Breast epithelium (tissue), 4 donors: ENCODE results near the gene CACNA2D4. TPM values are rescaled to one million over a fixed set of nuclear protein-coding genes. Genes with fewer than 3 reads are reported as not detected.

Experiments used
- DNase-seq, 2 donors: peaks; one replicate each; pipeline ENCODE4 v3.0.0-alpha.2; 2019; ENCODE audit warnings: low spot score in 2 of 2
- H3K27ac ChIP-seq, 2 donors: fragments of 200-600 bp; sonication (generic) in 1 of 2; one replicate each; pipeline ENCODE4 v1.5.1; 2016 to 2019; ENCODE audit warnings: mild to moderate bottlenecking in 1 of 2
- H3K27me3 ChIP-seq, 2 donors: fragments of 200-600 bp; sonication (generic) in 1 of 2; one replicate each; pipeline versions ENCODE4 v1.5.1 to v1.6.0; 2017 to 2019; ENCODE audit warnings: control low read depth in 1 of 2, mild to moderate bottlenecking in 1 of 2
- H3K36me3 ChIP-seq: fragments of 200-600 bp; one replicate; pipeline ENCODE4 v1.5.1; 2019
- H3K4me1 ChIP-seq, 2 donors: fragments of 200-600 bp; sonication (generic); one replicate each; pipeline ENCODE4 v1.5.1; 2016 to 2019; ENCODE audit warnings: control low read depth in 1 of 2
- H3K4me3 ChIP-seq, 3 donors: fragments of 200-600 bp; sonication (generic); 1 replicate in 2 of 3; 2 replicates in 1 of 3; pipeline ENCODE4 v1.5.1; 2016 to 2019; ENCODE audit warnings: mild to moderate bottlenecking in 3 of 3, moderate library complexity in 2 of 3
- H3K9me3 ChIP-seq, 2 donors: fragments of 200-600 bp; sonication (generic) in 1 of 2; one replicate each; pipeline ENCODE4 v1.5.1; 2016 to 2019; ENCODE audit warnings: control low read depth in 1 of 2
- POLR2A ChIP-seq: fragments of 450-650 bp; IDR thresholded peaks from one replicate; pipeline ENCODE4 v1.6.1; 2016; ENCODE audit warnings: antibody characterized with exemption, mild to moderate bottlenecking, moderate library complexity
- POLR2AphosphoS5 ChIP-seq, 3 donors: sonication (generic); formaldehyde crosslinking; IDR thresholded peaks; one replicate each; pipeline ENCODE4 v1.6.1; 2017; ENCODE audit warnings: antibody characterized with exemption in 3 of 3
- intact Hi-C: fragments of 100-400 bp; cut with DNase I; formaldehyde crosslinking; loops from one replicate; pipeline ENCODE4 v1.15.1; 2023; ENCODE audit warnings: low total_unique reads
- total RNA-seq, 3 donors: library from RNA; depleted of rRNA; stranded (reverse); fragments of >200 nt; gene quantifications; one replicate each; pipeline ENCODE4 v1.1.0, GENCODE V29; 2016
- TF ChIP-seq, protein P1 (sequence below), 3 donors: fragments of 450-650 bp; IDR thresholded peaks; one replicate each; pipeline ENCODE4 v1.5.1; 2016 to 2017; ENCODE audit warnings: antibody characterized with exemption in 3 of 3, mild to moderate bottlenecking in 3 of 3, moderate library complexity in 3 of 3

The CACNA2D4 gene
- total RNA-seq, 3 donors from 2014 or later: 3.2 to 10.2 (median 3.3) TPM

DNA sequence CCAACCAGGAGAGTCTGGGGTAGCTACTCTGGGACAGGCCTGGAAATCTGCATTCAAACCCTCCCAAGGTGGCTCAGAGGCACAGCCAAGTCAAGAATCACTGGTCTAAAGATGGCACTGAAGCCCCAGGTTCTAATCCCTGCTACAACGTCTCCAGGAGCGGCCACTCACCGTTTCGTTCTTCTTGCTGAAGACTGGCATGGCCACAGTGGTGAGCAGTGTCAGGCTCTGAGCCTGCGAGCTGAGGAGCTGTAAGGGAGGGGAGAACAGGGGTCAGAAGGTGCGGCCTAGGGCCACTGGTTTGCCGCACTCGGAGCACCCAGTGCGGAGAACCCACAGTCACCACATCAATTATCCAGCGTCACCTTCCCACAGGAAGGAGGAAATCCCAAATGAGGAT lies 38.8 kb downstream of the CACNA2D4 start:
- Histone ChIP-seq H3K4me1 (no peaks in the 10 kb centered on the region), H3K36me3 (no peaks in the 10 kb centered on the region), H3K27ac (no peak overlapping the region), H3K4me3 (no peak overlapping the region), H3K27me3 (no peaks in the 10 kb centered on the region), H3K9me3 (no peaks in the 10 kb centered on the region)
- peak in 1 of 2 donors; percentile 7 for DNase-seq
- no peak for TF ChIP-seq POLR2AphosphoS5 (IDR thresholded peaks at IDR 0.05)
- TF ChIP-seq POLR2A: no peak
- TF ChIP-seq, protein P1, sequence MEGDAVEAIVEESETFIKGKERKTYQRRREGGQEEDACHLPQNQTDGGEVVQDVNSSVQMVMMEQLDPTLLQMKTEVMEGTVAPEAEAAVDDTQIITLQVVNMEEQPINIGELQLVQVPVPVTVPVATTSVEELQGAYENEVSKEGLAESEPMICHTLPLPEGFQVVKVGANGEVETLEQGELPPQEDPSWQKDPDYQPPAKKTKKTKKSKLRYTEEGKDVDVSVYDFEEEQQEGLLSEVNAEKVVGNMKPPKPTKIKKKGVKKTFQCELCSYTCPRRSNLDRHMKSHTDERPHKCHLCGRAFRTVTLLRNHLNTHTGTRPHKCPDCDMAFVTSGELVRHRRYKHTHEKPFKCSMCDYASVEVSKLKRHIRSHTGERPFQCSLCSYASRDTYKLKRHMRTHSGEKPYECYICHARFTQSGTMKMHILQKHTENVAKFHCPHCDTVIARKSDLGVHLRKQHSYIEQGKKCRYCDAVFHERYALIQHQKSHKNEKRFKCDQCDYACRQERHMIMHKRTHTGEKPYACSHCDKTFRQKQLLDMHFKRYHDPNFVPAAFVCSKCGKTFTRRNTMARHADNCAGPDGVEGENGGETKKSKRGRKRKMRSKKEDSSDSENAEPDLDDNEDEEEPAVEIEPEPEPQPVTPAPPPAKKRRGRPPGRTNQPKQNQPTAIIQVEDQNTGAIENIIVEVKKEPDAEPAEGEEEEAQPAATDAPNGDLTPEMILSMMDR (IDR thresholded peaks at IDR 0.05): no peak
- intact Hi-C loops: no loop called here

DNA sequence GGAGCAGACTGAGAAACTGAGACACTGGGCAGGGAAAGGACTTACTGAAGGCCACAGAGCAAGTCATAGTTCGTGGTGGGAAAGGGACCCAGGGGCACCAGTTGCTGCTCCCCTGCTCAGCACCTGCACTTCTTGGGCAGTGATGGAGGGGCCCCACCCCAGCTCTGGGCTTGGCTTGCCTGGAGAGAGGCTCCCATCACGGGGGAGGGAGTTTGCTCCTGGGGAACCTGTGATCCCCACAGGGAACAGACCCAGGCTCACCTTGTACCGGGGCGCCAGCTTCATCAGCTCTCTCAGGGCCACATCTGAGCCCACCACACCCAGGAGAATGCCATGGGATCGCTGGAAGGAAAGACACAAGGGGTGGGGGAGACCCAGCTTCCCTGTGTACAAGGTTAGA lies 39.8 kb downstream of the CACNA2D4 start:
- no peaks in the 10 kb centered on the region for H3K4me1 ChIP-seq
- DNase-seq: no peak
- H3K36me3 ChIP-seq: no peaks in the 10 kb centered on the region
- intact Hi-C loops: no loop called here
- no peaks in the 10 kb centered on the region for H3K9me3 ChIP-seq
- TF ChIP-seq POLR2A (no peak), POLR2AphosphoS5 (IDR thresholded peaks at IDR 0.05) (no peak)
- TF ChIP-seq, protein P1 (IDR thresholded peaks at IDR 0.05): no peak
- H3K27ac ChIP-seq: no peak overlapping the region
- H3K27me3 ChIP-seq: no peaks in the 10 kb centered on the region
- no peak overlapping the region for H3K4me3 ChIP-seq

DNA sequence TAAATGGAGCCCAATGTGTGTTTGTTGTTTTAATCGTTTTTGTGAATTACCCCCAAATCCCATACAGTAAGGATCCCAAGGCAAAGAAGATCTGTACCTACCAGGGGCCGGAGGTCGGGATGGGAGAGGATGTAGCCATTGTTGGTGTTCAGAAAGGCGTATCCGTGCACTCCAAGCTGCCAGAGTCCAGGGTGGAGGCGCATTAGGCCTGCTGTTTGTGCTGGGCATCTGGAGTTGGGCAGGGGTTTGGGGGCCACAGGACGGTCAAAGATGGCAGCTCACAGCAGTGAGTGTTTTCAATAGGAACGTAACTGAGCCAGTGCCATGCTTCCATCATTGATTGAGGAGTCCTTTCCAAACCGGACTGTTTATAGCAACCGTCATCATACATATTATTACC lies 40.2 kb downstream of the CACNA2D4 start:
- H3K27ac ChIP-seq: no peak overlapping the region
- intact Hi-C loops: no loop called here
- H3K9me3 ChIP-seq: no peaks in the 10 kb centered on the region
- DNase-seq: peak in 1 of 2 donors; percentile 11
- no peaks in the 10 kb centered on the region for H3K4me1 ChIP-seq
- no peaks in the 10 kb centered on the region for H3K36me3 ChIP-seq
- no peak overlapping the region for H3K4me3 ChIP-seq
- TF ChIP-seq POLR2A (no peak), POLR2AphosphoS5 (IDR thresholded peaks at IDR 0.05) (no peak)
- TF ChIP-seq, protein P1 (IDR thresholded peaks at IDR 0.05): no peak
- no peaks in the 10 kb centered on the region for H3K27me3 ChIP-seq

DNA sequence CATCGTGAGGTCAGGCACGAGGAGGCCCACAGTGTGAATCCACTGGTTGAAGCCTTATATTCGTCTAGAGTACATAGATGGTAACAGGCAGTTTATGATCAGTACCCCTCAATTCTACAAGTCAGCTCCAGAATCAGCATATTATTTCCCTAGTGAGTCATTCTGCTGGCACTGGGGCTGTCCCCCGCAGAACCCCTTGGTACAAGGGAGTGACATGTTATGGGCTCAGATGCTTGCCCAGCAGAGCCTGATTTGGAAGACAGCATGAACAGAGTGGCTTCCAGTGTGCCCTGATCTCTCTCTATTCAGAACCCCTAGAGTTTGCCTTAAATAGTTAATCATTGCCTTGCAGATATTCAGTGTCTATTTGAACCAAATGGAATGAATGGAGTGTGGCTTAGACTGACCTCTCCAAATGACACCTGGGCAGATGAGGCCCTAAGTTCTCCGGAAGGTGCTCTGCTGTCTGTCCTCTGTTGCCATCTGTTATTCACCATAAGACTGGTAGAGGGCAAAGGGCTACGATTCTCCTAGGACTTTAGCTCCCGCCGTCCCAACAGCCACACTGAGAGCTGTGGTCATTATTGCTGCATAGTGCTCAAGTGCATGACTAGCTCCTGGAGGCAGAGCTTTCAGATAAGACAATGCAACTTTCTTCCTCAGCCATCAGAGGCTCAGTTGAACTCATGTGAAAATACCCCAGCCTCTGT lies 41.1 kb downstream of the CACNA2D4 start:
- no peaks in the 10 kb centered on the region for H3K27me3 ChIP-seq
- no peaks in the 10 kb centered on the region for H3K4me1 ChIP-seq
- no peaks in the 10 kb centered on the region for H3K9me3 ChIP-seq
- no peaks in the 10 kb centered on the region for H3K36me3 ChIP-seq
- no peak overlapping the region for H3K27ac ChIP-seq
- DNase-seq: no peak
- H3K4me3 ChIP-seq: no peak overlapping the region
- intact Hi-C loops: no loop called here
- TF ChIP-seq POLR2A (no peak), POLR2AphosphoS5 (IDR thresholded peaks at IDR 0.05) (no peak)
- TF ChIP-seq, protein P1 (IDR thresholded peaks at IDR 0.05): no peak

DNA sequence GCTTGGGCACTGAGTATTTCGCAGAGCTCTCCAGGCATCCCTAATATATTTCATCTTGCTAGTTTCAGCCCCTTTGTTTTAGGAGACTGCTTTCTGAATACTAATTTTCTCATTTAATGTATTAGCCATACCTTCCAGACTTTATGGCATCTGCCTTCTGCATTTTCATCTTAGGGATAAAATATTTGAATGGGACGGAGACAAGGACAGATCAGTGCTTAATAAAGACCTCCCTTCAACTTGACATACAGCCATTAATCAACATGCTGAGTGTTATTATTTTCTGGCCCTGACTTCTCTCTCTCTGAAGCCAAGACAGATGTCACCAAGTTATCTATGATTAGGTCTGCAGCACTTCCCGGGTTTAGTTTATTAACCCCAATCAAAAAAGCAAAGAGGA lies 42.4 kb downstream of the CACNA2D4 start:
- H3K4me3 ChIP-seq: no peak overlapping the region
- H3K27ac ChIP-seq: no peak overlapping the region
- no peaks in the 10 kb centered on the region for H3K36me3 ChIP-seq
- no peak for DNase-seq
- H3K9me3 ChIP-seq: no peaks in the 10 kb centered on the region
- TF ChIP-seq POLR2AphosphoS5 (IDR thresholded peaks at IDR 0.05) (no peak), POLR2A (no peak)
- TF ChIP-seq, protein P1 (IDR thresholded peaks at IDR 0.05): no peak
- no peaks in the 10 kb centered on the region for H3K4me1 ChIP-seq
- H3K27me3 ChIP-seq: no peaks in the 10 kb centered on the region
- intact Hi-C loops: no loop called here
